Fibroblast of skin of right quadriceps (primary cell): Measurements from ENCODE around the gene PPP1CC.
"Not testable (repeated sequence)": the region's sequence is repeated elsewhere in the genome, so short reads cannot be mapped to it uniquely, and the experiment has no call there.

Experiments
- DNase-seq: peaks from one replicate; pipeline ENCODE4 v3.0.0-alpha.2; 2013

The PPP1CC gene

GRCh38 chr12:110742718-110743570 is at the start of gene PPP1CC:
TSS of gene PPP1CC (minus strand) at chr12:110742891. CDS start at chr12:110742707, 184 bp downstream.
- peak; percentile 94 for DNase-seq

GRCh38 chr12:110791589-110791988 is 48.9 kb upstream of the PPP1CC start:
- no peak for DNase-seq

GRCh38 chr12:110790301-110790700 is 47.6 kb upstream of the PPP1CC start:
- no peak for DNase-seq

- no peak for DNase-seq
Observed at GRCh38 chr12:110786012-110786411, 43.3 kb upstream of the PPP1CC start.

- no peak for DNase-seq
Observed at GRCh38 chr12:110785240-110785639, 42.5 kb upstream of the PPP1CC start.

GRCh38 chr12:110782922-110783321 is 40.2 kb upstream of the PPP1CC start:
- no peak for DNase-seq

- no peak for DNase-seq
Observed at GRCh38 chr12:110782094-110782493, 39.4 kb upstream of the PPP1CC start.

GRCh38 chr12:110780448-110780847 is 37.8 kb upstream of the PPP1CC start:
- no peak for DNase-seq

- DNase-seq: no peak
Observed at GRCh38 chr12:110778833-110779577, 36.3 kb upstream of the PPP1CC start.

- DNase-seq: no peak
Observed at GRCh38 chr12:110776410-110776809, 33.7 kb upstream of the PPP1CC start.

GRCh38 chr12:110775997-110776396 is 33.3 kb upstream of the PPP1CC start:
- DNase-seq: no peak

- DNase-seq: no peak
Observed at GRCh38 chr12:110774824-110775223, 32.1 kb upstream of the PPP1CC start.

GRCh38 chr12:110768960-110769359 is 26.3 kb upstream of the PPP1CC start:
- DNase-seq: no peak

- DNase-seq: no peak
Observed at GRCh38 chr12:110767863-110768262, 25.2 kb upstream of the PPP1CC start.

GRCh38 chr12:110766311-110767154 is 23.8 kb upstream of the PPP1CC start:
- no peak for DNase-seq

- not testable (repeated sequence) for DNase-seq
Observed at GRCh38 chr12:110765572-110765971, 22.9 kb upstream of the PPP1CC start.

GRCh38 chr12:110765111-110765510 is 22.4 kb upstream of the PPP1CC start:
- DNase-seq: no peak

- no peak for DNase-seq
Observed at GRCh38 chr12:110763583-110763982, 20.9 kb upstream of the PPP1CC start.

GRCh38 chr12:110762891-110763290 is 20.2 kb upstream of the PPP1CC start:
- no peak for DNase-seq

- DNase-seq: no peak
Observed at GRCh38 chr12:110760204-110760609, 17.5 kb upstream of the PPP1CC start.

GRCh38 chr12:110758922-110759321 is 16.2 kb upstream of the PPP1CC start:
- DNase-seq: no peak

- DNase-seq: peak; percentile 32
Observed at GRCh38 chr12:110756611-110757010, 13.9 kb upstream of the PPP1CC start.
